ENCODE measurements around the gene KCTD16.

- TF ChIP-seq EP300 (IDR thresholded peaks at IDR 0.05) = no peak
- no peak for TF ChIP-seq PBX3 (IDR thresholded peaks at IDR 0.05)
- no peak for TF ChIP-seq JUNB (IDR thresholded peaks at IDR 0.05)
- no peak for TF ChIP-seq PHF8 (IDR thresholded peaks at IDR 0.05; ENCODE audit: borderline replicate concordance, low read depth)
- no peak for TF ChIP-seq JUN (IDR thresholded peaks at IDR 0.05)
- no peak for TF ChIP-seq HMGXB4 (CRISPR knock-in tag; IDR thresholded peaks at IDR 0.05; ENCODE audit: borderline replicate concordance)
- TF ChIP-seq CTCF (IDR thresholded peaks at IDR 0.05) = no peak
- no peak for TF ChIP-seq SMC3 (IDR thresholded peaks at IDR 0.05)
- no peak for TF ChIP-seq GATA3 (IDR thresholded peaks at IDR 0.05; ENCODE audit: borderline replicate concordance)
- TF ChIP-seq NFE2L2 (conservative IDR thresholded peaks at IDR 0.05; ENCODE audit: low read length) = no peak
- TF ChIP-seq MYC (IDR thresholded peaks at IDR 0.05; ENCODE audit: borderline replicate concordance, low read length) = no peak
- TF ChIP-seq ELK1 (IDR thresholded peaks at IDR 0.05; ENCODE audit: low read depth, low read length) = no peak
Observed at GRCh38 chr5:144325532-144325931, 154.9 kb downstream of the KCTD16 start.
